ENCODE results near the gene GALNT4.

The GALNT4 gene

DNA sequence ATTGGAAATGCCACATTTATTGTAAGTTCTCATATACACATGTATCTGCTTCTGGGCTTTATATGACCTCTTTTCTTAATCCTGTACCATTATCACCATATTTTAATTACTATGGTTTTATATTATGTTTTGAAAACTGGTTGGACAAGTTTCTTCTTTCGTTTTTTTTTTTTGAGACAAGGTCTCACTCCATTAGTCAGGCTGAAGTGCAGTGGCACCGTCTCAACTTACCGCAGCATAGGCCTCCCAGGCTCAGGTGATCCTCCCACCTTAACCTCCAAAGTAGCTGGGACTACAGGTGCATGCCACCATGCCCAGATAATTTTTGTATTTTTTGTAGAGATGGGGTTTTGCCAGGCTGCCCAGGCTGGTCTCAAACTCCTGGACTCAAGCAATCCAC lies 44.6 kb downstream of the GALNT4 start:
- Histone ChIP-seq H3K27ac (ENCODE audit: poor library complexity, severe bottlenecking) (no peak overlapping the region), H3K4me1 (ENCODE audit: insufficient read depth, poor library complexity, severe bottlenecking) (peaks cover 9% of the 10 kb centered on the region), H3K27me3 (ENCODE audit: insufficient read depth, poor library complexity, severe bottlenecking) (no peaks in the 10 kb centered on the region), H3K36me3 (ENCODE audit: low read depth) (peaks cover 8% of the 10 kb centered on the region), H3K9me3 (ENCODE audit: severe bottlenecking) (no peaks in the 10 kb centered on the region), H3K4me3 (ENCODE audit: severe bottlenecking) (no peak overlapping the region)
- no peak for DNase-seq (ENCODE audit: low spot score)
- TF ChIP-seq, protein P1, sequence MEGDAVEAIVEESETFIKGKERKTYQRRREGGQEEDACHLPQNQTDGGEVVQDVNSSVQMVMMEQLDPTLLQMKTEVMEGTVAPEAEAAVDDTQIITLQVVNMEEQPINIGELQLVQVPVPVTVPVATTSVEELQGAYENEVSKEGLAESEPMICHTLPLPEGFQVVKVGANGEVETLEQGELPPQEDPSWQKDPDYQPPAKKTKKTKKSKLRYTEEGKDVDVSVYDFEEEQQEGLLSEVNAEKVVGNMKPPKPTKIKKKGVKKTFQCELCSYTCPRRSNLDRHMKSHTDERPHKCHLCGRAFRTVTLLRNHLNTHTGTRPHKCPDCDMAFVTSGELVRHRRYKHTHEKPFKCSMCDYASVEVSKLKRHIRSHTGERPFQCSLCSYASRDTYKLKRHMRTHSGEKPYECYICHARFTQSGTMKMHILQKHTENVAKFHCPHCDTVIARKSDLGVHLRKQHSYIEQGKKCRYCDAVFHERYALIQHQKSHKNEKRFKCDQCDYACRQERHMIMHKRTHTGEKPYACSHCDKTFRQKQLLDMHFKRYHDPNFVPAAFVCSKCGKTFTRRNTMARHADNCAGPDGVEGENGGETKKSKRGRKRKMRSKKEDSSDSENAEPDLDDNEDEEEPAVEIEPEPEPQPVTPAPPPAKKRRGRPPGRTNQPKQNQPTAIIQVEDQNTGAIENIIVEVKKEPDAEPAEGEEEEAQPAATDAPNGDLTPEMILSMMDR (IDR thresholded peaks at IDR 0.05; ENCODE audit: poor library complexity, severe bottlenecking): no peak
- no peak for ATAC-seq (ENCODE audit: low read depth)

DNA sequence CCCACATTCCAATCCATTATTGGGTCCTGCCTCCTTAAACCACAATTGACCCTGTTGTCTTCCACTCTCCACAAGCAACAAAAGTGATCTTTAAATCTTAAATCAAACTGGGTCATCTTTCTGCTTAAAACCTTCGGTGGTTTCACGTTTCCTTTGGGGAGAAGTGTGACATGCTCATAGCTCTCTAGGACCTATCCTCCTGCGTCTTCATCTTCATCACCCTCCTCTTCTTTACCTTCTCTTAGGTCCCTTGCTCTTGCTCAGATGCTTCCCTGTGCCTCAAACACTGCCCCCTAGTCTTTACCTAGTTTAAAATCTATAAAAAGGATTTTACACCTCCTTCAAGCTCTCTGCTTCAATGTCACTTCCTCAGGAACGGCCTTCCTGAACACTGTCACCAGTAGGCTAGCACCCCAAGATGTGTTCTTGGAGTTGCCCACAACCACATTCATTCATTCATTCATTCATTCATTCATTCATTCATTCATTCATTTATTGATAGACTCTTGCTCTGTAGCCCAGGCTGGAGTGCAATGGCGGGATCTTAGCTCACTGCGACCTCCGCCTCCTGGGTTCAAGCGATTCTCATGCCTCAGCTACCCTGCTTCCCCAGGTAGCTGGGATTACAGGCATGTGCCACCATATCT lies 46.8 kb downstream of the GALNT4 start:
- TF ChIP-seq, protein P1 (IDR thresholded peaks at IDR 0.05; ENCODE audit: poor library complexity, severe bottlenecking): no peak
- Histone ChIP-seq H3K27ac (ENCODE audit: poor library complexity, severe bottlenecking) (no peak overlapping the region), H3K36me3 (ENCODE audit: low read depth) (peaks cover 4% of the 10 kb centered on the region; the same call in 1 of the 2 replicates), H3K9me3 (ENCODE audit: severe bottlenecking) (no peaks in the 10 kb centered on the region), H3K4me1 (ENCODE audit: insufficient read depth, poor library complexity, severe bottlenecking) (peaks cover 14% of the 10 kb centered on the region), H3K27me3 (ENCODE audit: insufficient read depth, poor library complexity, severe bottlenecking) (no peaks in the 10 kb centered on the region), H3K4me3 (ENCODE audit: severe bottlenecking) (no peak overlapping the region)
- no peak for ATAC-seq (ENCODE audit: low read depth)
- no peak for DNase-seq (ENCODE audit: low spot score)

DNA sequence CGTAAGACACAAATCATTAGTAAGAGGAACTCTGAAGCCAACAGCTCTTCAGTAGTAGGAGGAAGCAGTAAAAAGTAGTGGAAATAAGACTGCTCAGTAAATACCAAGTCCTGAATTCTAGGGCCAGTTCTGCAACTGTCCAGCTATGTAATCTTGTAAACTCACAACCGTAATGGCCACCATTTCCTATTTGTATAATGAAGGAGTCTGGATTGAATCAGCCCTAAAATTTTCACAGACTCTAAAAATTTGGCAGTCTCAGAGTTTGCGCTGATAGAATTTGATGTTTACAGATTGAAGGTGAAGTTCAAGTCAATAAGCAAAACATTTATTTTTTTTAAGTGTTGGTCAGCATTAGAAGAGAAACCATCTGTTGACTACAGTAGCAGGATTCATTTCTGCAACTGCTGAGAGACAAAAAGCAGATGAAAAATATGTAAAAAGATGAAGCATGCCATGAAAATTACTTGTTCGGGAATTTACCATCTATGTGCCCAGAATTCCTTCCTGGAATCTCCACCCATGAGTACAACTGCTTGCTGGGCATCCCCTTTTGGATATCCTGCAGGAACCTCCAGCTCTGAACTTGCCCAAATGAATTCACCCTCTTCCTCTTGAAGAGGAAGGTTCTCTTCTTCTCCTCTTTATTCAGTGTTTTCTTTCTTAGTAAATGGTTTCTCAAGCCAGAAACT lies 47.5 kb downstream of the GALNT4 start:
- H3K27me3 ChIP-seq (ENCODE audit: insufficient read depth, poor library complexity, severe bottlenecking): no peaks in the 10 kb centered on the region
- no peak overlapping the region for H3K27ac ChIP-seq (ENCODE audit: poor library complexity, severe bottlenecking)
- DNase-seq (ENCODE audit: low spot score) (no peak), ATAC-seq (ENCODE audit: low read depth) (no peak)
- no peaks in the 10 kb centered on the region for H3K9me3 ChIP-seq (ENCODE audit: severe bottlenecking)
- H3K4me1 ChIP-seq (ENCODE audit: insufficient read depth, poor library complexity, severe bottlenecking): peaks cover 21% of the 10 kb centered on the region
- TF ChIP-seq, protein P1 (IDR thresholded peaks at IDR 0.05; ENCODE audit: poor library complexity, severe bottlenecking): no peak
- peaks cover 4% of the 10 kb centered on the region for H3K36me3 ChIP-seq (ENCODE audit: low read depth)
- no peak overlapping the region for H3K4me3 ChIP-seq (ENCODE audit: severe bottlenecking)

DNA sequence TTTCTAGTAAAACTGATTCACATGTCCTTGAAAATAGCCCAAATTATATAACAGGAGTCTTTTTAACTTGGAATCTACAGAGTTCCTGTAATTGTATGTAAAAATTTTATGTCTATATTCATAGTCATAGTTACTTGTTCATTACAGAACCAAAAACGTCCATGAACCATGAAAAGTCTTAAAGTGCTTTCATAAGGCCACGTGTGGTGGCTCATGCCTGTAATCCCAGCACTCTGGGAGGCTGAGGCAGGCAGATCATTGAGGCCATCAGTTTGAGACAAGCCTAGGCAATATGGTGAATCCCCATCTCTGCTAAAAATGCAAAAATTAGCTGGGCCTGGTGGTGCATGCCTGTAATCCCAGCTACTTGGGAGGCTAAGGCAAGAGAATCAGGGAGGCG lies 48.4 kb downstream of the GALNT4 start:
- DNase-seq (ENCODE audit: low spot score) (no peak), ATAC-seq (ENCODE audit: low read depth) (no peak)
- H3K36me3 ChIP-seq (ENCODE audit: low read depth): peaks cover 4% of the 10 kb centered on the region

More for the DNA sequence above, 48.4 kb downstream of the GALNT4 start:
- TF ChIP-seq, protein P1 (IDR thresholded peaks at IDR 0.05; ENCODE audit: poor library complexity, severe bottlenecking): no peak
- peaks cover 23% of the 10 kb centered on the region for H3K4me1 ChIP-seq (ENCODE audit: insufficient read depth, poor library complexity, severe bottlenecking)
- H3K27me3 ChIP-seq (ENCODE audit: insufficient read depth, poor library complexity, severe bottlenecking): no peaks in the 10 kb centered on the region
- no peaks in the 10 kb centered on the region for H3K9me3 ChIP-seq (ENCODE audit: severe bottlenecking)
- H3K4me3 ChIP-seq (ENCODE audit: severe bottlenecking): no peak overlapping the region
- H3K27ac ChIP-seq (ENCODE audit: poor library complexity, severe bottlenecking): no peak overlapping the region
